GM21717 (cell line): ENCODE results near the gene NTM.

Experiments
- ATAC-seq: cut with Tn5 transposase; IDR thresholded peaks from one replicate; pipeline ENCODE4 v1.9.1; 2021; ENCODE audit warnings: mild to moderate bottlenecking, moderate library complexity; ENCODE audit not compliant: unreplicated experiment

Gene NTM

DNA sequence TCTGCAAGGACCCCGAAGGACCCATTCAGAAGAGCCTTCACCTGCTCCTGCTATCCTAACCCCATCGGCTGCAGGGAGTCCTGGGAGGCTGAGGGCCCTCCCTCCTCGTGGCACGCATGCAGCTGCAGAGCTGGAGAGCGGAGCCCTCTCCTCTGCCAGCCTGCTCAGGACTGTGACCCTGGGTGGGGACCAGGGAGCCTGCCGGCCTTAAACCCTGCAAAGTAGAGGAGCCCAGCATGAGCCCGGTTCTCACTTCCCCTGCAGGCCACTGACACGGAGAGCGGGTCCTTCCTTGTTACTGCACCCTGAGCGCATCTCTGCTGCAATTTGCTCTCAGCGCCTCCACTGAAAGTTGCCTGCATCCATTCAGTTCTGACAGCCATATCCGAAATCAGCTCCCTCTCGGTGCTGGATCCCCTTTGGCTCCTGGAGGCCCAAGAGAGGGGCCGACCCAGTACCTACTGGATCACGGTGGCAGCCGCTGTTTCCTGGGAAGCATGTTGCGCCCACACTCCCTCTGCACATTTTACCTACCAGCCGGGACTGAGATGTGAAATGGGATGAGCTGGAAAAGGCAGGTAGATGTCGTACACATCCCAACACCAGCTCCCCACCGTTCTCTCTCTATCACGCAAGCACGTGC is 312.1 kb downstream of the NTM start:
- ATAC-seq: no peak

DNA sequence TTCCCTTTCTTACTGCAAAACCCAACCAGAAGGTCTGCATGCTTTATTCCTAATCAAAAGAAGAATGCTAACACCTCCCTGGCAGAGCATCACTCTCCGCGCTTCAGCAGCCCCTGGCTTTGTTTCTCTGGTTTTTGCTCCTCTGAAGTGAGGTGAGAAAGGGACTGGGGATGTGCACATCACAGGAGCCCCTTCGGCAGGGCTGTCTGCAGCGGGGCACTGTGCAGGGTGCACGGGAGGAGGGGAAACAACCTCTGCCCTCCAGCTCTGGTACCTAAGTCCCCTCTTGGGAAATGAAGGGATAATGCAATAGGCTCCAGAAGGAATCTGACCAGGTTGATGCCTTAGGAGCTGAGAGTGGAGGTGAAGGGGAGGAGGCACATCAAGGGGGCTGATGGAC is 312.7 kb downstream of the NTM start:
- ATAC-seq: no peak

GRCh38 chr11:131683666-131684065 is 313.3 kb downstream of the NTM start:
- ATAC-seq: no peak

DNA sequence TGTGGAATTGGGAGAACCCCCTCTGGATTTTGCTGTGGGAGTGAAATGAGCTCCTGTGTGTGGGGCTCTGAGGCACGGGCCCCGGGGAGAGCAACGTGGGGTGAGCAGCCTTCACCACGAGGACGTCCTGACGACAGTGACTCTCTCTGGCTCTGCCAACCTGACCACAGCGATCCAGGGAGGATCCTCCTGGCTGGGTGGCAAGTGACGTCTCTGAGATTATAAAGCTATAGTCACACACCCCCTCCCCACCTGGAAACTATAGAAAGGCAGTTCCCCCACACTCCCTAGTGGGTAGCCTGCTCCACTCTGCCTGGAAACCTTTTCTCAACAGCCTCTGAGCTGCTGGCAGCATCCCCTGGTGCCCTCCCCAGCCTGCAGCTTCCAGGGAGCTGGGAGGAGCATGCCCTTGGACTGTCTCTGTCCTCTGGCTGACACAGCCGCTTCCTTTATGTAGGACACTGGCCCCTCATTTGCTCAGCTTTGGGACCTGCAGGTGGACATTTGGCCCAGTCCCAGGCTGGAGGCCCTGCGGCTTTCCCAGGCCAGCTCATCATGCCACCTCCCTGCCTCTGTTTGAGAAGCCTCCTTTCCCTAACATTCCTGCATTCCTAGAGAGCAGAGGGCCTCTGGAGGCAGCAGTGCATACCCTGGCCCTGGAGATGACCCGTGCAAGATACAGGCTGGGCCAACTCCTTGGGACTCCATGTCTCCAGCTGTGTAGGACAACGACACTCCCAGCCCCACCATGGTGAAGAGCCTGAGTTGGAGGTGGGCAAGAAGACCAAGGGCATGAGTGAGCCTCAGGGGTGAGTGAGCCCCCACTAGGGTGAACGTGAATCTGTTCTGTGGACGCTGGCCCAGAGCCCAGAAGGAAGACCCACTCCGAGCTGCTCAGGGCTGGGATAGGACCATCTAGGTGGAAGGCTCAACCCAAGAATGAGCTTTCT is 314.0 kb downstream of the NTM start:
- no peak for ATAC-seq

- ATAC-seq: no peak
These were observed 314.8 kb downstream of the NTM start for GRCh38 chr11:131685206-131685605.

- no peak for ATAC-seq
These were observed 315.5 kb downstream of the NTM start for GRCh38 chr11:131685906-131686305.

DNA sequence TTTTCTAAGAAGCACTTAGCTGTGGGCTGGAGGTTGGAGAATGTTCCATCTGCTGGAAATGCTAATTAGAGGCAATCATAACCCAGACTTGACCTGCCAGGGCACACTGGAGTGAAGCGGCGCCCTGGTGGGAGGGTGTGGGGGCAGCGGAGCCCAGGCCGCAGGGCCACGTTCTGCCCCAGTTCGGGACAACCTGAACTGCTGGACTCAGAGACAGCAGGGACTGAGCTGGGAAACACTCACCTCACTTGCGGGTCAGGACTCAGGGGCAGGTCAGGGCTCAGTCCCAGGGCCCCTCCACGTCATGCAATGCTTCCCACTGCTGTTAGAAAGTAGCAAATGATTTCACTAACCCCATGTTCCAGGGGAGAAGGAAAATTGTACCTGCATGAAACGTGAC is 316.4 kb downstream of the NTM start:
- no peak for ATAC-seq

- no peak for ATAC-seq
These were observed 317.1 kb downstream of the NTM start for GRCh38 chr11:131687291-131688047.

DNA sequence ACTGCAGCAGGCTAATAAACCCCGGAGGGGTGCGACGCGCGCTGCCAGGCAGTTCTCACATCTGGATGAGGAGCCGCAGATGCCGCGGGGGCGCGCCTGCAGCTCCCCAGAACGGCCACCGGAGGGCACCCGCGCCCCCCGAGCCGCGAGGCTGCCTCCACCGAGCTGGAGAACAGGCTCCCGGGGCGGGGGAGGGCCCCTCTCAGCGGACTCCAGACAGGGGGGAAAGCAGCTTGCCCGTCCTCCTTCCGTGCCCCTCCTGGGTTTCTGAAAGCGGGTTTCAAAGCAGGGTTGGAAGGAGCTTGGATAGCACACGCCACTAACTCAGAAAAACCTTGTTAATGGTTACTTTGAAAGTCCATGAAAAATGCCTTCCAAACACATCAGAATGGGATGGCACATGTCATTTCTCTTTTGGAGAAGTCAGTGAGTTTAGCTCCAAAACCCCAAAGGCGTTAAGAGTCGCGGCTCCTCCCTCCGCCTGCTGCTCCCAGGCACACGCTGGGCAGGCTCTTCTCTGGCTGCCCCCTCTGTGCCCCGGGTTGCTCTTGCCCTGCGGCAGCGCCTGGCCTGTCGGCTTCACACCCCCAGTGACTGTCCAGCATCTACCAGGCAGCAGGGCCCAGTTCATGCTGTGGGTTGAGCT is 317.8 kb downstream of the NTM start:
- peak; percentile 78 for ATAC-seq

GRCh38 chr11:131689049-131689925 is 318.9 kb downstream of the NTM start:
- no peak for ATAC-seq

DNA sequence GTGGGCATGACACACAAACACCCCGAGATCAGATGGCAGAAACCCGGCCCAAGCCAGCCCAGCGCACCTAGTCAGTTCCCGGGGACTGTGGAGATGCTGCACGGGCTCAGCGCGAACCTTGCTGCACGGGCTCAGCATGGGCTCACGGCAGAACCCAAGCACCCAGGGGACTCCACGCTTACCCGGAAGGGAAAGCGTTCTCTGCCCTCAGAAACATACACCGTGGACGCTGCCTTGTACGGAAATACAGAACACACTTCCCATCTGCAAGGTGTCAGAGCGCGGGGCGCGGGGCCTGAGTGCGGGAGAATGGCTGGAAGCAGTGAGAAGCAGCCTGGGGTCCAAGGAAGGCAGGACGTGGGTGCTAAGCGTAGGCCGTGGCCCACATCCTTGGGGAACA is 319.9 kb downstream of the NTM start:
- no peak for ATAC-seq

- ATAC-seq: no peak
These were observed 320.4 kb downstream of the NTM start for GRCh38 chr11:131690776-131691175.

GRCh38 chr11:131691181-131692041 is 321.0 kb downstream of the NTM start:
- peak; percentile 47 for ATAC-seq

- ATAC-seq: no peak
These were observed 321.7 kb downstream of the NTM start for GRCh38 chr11:131692151-131692550.

DNA sequence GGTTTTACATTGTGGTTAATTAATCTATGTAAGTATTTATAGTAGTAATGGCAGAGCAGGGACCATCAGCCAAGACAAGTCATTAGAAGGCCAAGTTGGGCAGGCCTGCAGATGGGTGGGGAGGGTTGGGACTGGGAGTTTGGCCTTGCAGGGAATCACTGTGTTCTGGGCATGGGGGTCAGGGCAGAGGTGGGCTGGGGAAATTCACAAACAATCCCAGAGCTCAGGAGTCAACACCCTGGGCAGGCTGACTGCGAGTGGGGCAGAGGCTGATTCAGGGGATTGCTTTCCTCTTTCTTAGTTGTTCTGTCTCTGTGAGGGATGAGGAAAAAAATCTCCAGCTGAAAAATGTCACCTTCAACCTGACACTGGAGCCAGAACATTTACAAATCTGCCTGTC is 322.5 kb downstream of the NTM start:
- ATAC-seq: no peak

DNA sequence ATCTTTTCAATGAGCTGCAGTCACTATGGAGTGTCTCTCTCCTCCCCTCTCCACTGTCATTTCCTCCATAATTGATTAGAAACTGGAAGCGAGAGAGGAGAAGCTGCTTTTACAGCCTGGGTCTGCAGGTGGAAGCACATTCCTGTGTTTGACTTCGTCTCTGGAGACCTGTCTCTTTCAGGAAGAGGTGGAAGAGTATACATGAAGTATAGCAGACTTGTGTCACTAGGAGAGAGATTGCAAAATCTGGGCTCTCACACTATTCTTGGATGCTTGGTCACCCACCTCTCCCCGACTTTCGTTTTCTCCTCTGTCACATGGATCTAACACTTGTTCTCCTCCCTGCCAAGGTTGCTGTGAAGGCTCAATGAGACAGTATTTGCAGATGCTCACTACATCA is 323.3 kb downstream of the NTM start:
- ATAC-seq: no peak

DNA sequence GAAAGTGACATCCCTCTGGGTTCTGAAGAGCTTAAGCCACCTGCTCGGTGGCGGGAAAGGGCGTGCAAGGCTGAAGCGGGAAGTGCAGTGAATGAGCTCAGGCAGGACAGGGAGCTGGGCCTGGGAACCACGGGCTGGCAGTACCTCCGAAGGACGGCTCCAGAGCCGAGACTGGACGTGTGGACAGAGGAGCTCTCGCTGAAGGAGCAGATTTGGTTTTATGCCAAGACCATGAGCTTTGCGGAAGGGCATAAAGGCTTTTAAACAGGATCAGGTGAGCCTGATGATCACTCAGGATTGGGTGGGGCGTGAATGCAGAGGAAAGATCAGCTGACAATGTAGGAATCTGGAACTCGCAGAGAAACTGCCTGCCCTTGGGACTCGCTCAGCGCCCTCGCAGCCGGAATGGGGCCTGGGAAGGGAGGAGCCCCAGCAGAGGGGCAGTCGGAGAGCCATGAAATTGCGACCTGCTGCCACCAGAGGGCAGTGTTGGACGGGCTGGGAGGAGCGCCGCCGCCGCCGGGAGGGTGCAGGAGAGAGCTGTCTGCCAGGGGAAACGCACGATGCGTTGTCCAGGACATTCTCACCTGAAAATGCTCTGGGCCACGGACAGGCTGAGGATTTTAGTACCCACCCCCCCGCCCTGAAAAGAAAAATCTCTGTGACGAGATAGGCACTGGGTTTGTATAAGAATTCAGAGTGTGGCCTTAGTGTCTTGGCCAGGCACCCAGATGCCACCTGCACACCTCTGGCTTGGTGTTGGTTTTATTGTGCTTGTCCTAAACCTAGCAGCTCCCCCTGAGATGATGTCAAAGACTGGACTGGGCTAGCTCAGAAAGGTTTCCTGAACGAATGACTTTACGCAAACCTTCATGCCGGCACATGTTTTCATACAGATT is 324.4 kb downstream of the NTM start:
- peak; percentile 91 for ATAC-seq

GRCh38 chr11:131695889-131696429 is 325.5 kb downstream of the NTM start:
- no peak for ATAC-seq
